SIG-M5 treated with dmso at 0.1 percent for 504 hours (cell line): ENCODE measurements around the gene AXIN2.
"Not testable (repeated sequence)": the region's sequence is repeated elsewhere in the genome, so short reads cannot be mapped to it uniquely, and the experiment has no call there.

Experiments
- DNase-seq: peaks from one replicate; lab custom pipeline; 2025; ENCODE audit not compliant: unreplicated experiment; lab: John Stamatoyannopoulos, UW

The AXIN2 gene

GRCh38 chr17:65538675-65539529, 22.5 kb downstream of the AXIN2 start:
- no peak for DNase-seq

DNA sequence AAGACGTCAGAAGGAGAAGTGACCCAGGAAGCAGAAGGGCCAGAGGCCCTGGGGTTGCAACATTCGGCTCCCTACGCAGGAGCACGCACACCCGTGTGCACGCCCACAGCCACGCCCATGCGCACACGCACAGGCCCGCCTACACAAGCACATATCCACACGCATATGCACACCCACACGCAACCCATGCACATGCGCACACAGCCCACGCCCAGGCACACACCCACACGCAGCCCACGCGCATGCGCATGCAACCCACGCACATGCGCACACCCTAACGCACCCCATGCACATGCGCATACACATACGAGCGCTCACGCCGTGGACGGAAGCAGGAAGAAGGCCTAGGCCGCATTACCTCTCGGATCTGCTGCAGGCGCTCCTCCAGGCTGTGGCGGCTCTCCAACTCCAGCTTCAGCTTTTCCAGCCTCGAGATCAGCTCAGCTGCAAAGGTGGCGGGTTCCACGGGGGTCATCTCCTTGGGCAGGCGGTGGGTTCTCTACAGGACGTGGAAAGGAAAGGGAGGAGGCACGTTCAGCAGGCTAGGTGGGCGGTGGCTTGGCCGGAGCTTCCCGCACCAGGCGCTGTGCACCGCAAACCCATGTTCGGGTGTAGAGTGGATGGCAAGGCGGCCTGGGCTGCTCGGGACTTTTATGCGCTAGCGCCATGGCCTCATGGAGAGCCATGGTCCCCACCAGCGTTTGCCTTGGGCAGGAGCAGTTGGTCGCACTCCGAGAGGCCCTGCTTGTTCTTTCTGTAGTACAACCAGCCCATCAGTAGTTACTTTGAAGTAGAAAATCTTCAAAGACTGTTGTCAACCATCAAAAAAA, 23.4 kb downstream of the AXIN2 start:
- no peak for DNase-seq

DNA sequence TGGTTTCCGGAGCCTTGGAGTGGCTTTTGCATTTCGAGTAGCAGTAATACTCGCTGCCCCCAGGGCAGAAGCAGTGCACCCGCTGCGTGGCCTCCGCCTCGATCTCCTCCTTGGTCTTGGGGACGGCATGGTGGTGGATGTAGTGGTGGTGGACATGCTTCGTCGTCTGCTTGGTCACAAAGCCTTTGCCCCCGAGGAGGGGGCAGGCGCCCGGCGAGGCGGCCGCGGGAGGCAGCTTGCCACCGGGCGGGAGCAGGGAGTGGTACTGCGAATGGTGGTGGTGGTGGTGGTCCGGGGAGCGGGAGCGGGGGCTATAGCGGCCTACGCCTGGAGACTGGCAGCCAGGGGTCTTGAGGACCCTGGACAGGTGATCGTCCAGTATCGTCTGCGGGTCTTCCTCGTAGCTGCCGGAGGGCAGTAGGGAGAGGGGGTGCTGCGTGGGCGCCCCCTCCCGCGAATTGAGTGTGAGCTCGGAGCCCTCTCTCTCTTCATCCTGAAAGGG, 24.1 kb downstream of the AXIN2 start:
- DNase-seq: no peak

DNA sequence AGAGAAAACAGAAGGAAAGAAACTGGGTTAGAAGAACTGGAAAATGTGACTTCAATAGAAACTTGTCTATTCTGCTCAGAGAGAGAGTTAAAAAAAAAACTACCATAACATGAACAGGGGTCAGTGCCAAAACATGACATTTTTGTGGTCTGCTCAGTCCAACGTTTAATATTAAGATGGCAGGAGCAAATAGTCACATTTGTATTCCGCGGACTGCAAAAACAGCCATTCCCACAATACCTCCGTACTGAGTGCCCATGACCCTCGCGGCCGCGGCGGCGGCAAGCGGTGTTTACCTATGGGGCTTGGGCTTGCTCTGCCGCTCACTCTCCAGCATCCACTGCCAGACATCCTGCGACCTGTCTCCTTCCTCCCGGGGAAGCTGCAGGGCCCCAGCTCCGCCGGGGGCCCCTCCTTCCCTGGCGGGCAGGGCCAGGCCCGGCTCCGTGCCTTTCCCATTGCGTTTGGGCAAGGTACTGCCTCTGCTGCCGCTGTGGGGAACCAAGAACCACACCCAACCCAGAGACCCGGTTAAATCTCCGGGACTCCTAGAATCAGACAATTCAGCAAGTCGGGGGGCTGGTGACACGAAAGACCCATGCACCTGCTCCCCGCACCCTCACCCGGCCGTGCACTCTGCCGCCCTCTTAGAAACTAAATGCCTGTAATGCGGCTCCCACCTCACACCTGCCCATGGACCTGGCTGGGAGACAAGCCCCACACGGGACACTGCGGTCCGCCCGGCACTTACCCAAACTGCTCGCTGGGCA, 24.7 kb downstream of the AXIN2 start:
- no peak for DNase-seq

DNA sequence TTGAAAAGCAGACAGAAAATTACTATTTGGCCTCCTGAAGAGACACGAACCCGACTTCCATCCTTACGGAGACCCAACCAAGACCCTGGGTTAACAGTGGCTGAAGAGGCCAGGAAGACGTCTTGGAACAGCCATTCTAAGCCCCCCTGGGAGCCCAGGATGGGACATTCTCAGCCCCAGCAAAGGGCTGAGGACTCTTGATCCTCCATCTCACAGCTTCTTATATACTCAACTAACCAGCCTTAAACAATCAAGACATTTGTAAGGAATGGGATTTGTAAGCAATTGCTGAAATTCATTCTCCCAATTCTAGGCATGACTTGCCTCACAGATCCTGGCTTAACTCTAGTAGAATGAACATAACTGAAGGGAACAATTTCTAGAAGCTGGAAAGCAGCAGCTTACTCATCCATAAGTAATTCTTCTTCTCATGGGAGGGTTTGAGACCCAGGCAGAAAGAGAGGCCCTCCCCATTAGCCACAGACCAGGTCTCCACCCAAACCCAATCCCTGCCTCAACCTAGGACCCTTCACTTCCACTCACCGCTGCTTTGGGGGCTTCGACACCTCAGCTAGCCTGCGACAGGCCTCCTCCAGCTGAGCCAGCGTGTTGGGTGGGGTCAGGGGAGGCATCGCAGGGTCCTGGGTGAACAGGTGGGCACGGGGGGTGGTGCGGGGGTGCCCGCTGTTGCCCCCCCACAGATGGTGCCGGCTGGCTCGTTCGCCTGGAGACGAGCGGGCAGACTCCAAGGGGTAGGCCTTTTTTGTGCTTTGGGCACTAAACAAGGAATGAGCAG, 25.5 kb downstream of the AXIN2 start:
- no peak for DNase-seq

DNA sequence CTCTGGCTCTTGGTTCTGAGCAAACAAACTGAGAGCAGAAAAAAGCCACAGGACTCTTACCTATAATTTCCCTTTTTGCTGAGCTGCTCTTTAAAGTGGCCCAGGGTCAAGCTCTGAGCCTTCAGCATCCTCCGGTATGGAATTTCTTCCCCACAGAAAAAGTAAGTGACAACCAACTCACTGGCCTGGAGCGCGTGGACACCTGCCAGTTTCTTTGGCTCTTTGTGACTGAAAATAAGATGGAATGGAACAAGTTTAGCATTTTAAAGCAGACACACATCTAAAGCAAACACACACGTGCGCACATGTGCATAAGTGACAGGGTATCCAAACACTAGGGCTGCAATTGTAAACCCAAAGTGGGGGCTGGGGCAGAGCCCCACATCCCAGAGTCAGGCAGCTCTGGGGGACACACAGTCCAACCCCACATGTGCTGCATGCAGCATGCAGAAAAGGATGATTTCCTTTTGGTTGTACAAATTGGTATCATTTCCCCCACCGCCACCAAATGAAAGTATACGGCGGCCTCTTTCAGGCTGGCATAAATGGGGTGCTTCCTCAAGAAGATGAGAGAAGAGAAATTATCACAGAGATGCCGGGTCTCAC, 27.5 kb downstream of the AXIN2 start:
- DNase-seq: no peak

- DNase-seq: no peak
These were observed 28.2 kb downstream of the AXIN2 start for GRCh38 chr17:65533056-65533745.

DNA sequence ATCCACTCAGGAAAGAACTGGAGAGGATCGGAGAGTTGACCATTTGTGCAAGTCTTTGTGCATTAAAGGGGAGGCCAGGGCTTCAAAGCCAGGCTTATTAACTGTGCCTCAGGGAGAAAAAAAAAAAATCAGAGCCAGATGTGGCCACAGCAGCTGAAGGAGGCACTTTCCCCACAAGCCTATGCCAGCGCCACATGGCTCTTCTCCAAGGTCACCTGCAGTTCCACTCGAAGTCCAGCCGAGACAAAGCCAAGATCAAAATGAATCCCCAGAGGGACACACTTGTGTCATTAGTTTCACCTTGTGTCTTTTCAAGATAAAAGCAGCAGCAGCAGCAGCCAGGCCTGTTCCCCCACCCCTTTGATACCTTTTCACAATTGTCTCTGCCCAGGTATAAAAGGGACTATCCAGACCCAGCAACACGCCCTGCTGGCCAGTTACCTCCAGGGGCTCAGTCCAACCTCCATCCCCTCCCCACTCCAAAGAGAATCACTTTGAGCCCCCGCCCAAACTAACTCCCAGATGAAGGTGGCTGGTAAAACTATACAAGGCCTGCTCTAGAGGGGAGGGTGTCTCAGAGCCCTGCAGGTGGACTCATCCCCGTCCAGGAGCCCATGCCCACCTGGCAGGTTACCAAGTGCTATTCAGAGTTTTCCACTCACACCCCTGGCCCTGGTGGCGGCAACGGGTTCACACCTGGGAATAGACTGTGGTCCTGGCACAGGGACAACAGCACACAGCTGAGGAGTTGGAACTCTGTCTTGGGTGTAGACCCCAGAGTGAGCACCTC, 29.2 kb downstream of the AXIN2 start:
- no peak for DNase-seq

- peak; percentile 50 for DNase-seq
These were observed 30.0 kb downstream of the AXIN2 start for GRCh38 chr17:65531256-65532100.

DNA sequence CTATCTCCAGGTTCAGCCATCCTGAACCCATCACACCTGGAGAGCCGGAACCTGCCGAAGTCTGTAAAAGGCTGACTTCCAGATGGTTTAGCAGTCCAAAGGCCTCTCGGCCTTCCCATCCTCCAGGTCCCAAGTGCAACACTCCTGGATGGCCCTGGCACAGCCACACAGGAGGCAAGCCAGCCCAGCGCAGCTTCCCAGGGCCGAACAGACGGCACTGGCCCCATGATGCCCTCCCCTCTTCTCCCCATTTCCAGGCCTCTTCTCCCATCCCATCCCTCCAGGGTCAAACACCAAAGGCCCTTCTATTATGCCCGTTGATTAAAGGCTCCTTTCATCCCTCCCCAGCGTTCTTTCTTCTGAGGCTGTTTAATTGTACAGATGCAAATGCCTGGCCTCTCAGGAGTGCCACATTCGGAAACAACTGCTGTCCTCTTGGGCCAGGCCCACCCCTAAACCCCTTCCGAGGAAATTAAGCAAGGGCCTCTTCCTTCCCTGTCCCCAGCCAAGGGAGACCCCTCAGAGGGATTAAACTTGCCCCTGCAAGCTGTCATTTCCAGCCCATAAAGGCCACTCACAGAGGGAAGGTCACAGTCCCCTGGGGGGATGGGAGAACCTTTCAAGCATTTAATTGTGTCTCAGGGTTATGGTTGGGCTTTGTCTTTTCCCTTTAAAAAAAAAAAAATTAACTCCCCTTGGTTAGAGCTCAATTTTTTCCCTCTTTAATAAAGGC, 30.8 kb downstream of the AXIN2 start:
- no peak for DNase-seq

DNA sequence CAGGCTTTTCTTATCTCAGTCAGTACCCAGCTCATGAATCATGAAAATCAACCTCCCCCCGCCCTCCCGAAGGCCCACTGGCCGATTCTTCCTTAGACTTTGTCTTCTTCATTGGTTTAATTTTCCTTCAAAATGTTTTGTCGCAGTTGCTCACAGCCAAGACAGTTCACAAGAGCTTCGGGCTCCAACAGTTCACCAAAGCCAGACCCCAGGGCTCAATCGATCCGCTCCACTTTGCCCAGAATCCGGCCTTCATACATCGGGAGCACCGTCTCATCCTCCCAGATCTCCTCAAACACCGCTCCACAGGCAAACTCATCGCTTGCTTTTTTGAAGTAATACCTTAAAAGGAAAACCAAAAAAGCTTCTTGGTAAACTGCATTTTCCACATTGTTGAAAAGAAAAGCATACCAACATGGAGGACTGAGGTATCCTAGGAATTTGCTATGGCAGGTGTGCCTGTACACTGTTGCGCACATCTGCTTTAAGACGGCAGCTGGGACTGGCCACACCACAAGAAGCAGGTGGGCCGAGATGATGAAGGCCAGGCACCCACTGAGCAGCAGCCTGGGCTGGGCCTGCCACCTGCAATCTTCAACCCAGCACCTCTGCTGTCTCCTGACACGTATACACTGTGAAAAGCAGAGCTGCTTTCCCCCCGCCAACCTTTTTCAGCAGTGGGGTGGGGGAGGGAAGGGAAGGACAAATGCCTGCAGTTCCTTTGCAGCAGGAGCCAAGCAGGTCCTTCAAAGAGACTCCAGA, 31.5 kb downstream of the AXIN2 start:
- DNase-seq: no peak

- no peak for DNase-seq
These were observed 32.3 kb downstream of the AXIN2 start for GRCh38 chr17:65529040-65529633.

DNA sequence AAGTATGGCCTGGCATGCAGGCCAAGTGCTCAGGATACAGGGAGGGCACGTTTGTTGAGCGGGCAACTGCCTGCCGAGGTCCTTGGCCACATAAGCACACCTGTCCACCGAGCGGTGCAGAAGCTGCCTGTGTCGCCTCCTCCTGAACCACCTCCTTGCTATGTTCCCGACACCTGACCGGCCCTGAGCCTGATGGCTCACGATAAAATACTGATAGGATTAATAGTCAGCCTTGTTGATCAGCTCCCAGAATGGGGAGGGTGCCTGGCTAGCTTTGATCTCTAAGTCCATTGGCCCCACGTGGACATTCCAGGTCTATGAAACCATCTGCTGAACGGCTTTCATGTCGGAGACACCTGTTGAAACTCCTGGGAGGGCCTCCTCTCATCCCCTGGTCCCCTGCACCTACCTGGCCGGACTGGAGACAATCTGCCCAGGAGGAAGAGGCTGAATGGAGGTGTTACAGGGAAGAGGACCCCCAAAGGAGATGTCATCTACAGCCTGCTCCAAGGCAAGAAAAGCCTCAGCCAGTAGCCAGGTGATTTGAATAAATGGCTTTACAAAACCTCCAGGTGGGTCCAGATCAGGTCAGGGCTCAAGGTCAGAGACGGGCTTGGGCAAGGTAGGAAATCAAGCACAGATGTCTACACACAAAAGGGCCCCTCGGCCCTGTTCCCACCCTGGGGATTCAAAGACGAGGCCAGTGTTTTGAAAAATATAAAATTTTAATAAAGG, 33.4 kb downstream of the AXIN2 start:
- no peak for DNase-seq

GRCh38 chr17:65527381-65527780, 34.1 kb downstream of the AXIN2 start:
- DNase-seq: no peak

GRCh38 chr17:65526854-65527253, 34.6 kb downstream of the AXIN2 start:
- not testable (repeated sequence) for DNase-seq
